Measurements from ENCODE around the gene LDB3.

DNA sequence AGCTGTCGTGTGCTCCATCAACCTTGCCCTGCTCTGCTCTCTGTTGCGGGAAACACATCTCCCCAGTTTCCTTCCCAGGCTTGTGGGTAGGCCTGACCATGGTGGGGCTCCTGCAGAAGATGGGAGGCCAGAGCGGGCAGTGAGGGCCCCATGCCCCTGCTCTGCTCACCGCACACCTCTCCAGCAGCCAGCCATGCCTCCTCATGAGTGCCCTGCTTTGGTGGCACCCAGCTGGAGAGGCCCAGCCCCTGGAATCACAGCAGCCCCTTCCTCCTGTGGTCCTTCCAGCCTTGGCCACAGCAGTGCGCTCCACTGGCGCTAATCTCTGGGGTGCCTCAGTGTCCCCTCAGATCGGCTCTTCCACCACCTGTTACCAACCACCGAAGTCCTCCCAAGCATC lies 18.2 kb upstream of the LDB3 start:
- TF ChIP-seq ARNT (IDR thresholded peaks at IDR 0.05) (no peak), ELF4 (IDR thresholded peaks at IDR 0.05) (no peak), FOXK2 (IDR thresholded peaks at IDR 0.05) (no peak), L3MBTL2 (conservative IDR thresholded peaks at IDR 0.05) (no peak)

Measured in HEK293T (cell line).